GM19463 (cell line): ENCODE results near the gene UGT2B10.

Experiments
- ATAC-seq: cut with Tn5 transposase; IDR thresholded peaks from one replicate; pipeline ENCODE4 v1.9.1; 2021; ENCODE audit warnings: mild to moderate bottlenecking, moderate library complexity; ENCODE audit not compliant: unreplicated experiment

The UGT2B10 gene

GRCh38 chr4:68869274-68869773 is 53.5 kb downstream of the UGT2B10 start:
- ATAC-seq = no peak

- no peak for ATAC-seq
Observed at GRCh38 chr4:68871809-68872642, 56.2 kb downstream of the UGT2B10 start.

GRCh38 chr4:68872643-68873502 is 57.1 kb downstream of the UGT2B10 start:
- no peak for ATAC-seq

GRCh38 chr4:68874507-68874906 is 58.7 kb downstream of the UGT2B10 start:
- no peak for ATAC-seq

- no peak for ATAC-seq
Observed at GRCh38 chr4:68877555-68877954, 61.8 kb downstream of the UGT2B10 start.

- ATAC-seq = no peak
Observed at GRCh38 chr4:68878048-68878447, 62.3 kb downstream of the UGT2B10 start.
